Stimulated activated CD4-positive, alpha-beta T cell treated with anti-CD3 and anti-CD28 coated beads, Interleukin-4, amount 100 ng/mL, for 4 hours (primary cell): ENCODE results near the gene TSR3.

Source experiments
- DNase-seq, 2 experiments: peaks; one replicate each; pipeline ENCODE4 v3.0.0-alpha.2; 2020

TSR3 gene

GRCh38 chr16:1322407-1322806 lies 29.3 kb downstream of the TSR3 start:
- DNase-seq: no peak

GRCh38 chr16:1320658-1321240 lies 30.9 kb downstream of the TSR3 start:
- no peak for DNase-seq

GRCh38 chr16:1320097-1320496 lies 31.6 kb downstream of the TSR3 start:
- DNase-seq: no peak

GRCh38 chr16:1319041-1319440 lies 32.6 kb downstream of the TSR3 start:
- no peak for DNase-seq

GRCh38 chr16:1318268-1318545 lies 33.5 kb downstream of the TSR3 start:
- no peak for DNase-seq

- DNase-seq: no peak
Observed at GRCh38 chr16:1317479-1318267, 34.0 kb downstream of the TSR3 start.

- DNase-seq: no peak
Observed at GRCh38 chr16:1316033-1316405, 35.7 kb downstream of the TSR3 start.

- DNase-seq: no peak
Observed at GRCh38 chr16:1315081-1316032, 36.3 kb downstream of the TSR3 start.

GRCh38 chr16:1314399-1315068 lies 37.1 kb downstream of the TSR3 start:
- DNase-seq: no peak

- no peak for DNase-seq
Observed at GRCh38 chr16:1313721-1314369, 37.8 kb downstream of the TSR3 start.

- DNase-seq: no peak
Observed at GRCh38 chr16:1312903-1313302, 38.8 kb downstream of the TSR3 start.

- no peak for DNase-seq
Observed at GRCh38 chr16:1312467-1312816, 39.2 kb downstream of the TSR3 start.

GRCh38 chr16:1311738-1312466 lies 39.8 kb downstream of the TSR3 start:
- DNase-seq: no peak

GRCh38 chr16:1311212-1311737 lies 40.4 kb downstream of the TSR3 start:
- no peak for DNase-seq

- no peak for DNase-seq
Observed at GRCh38 chr16:1310832-1311200, 40.9 kb downstream of the TSR3 start.

GRCh38 chr16:1309888-1310831 lies 41.5 kb downstream of the TSR3 start:
- DNase-seq: peak; percentile 42 to 54

GRCh38 chr16:1308977-1309885 lies 42.4 kb downstream of the TSR3 start, which contains the start of gene UBE2I:
Gene UBE2I (plus strand): TSS chr16:1309636. CDS start chr16:1314031, 4,395 bp downstream.
- DNase-seq: peak; percentile 96

GRCh38 chr16:1308036-1308976 lies 43.4 kb downstream of the TSR3 start:
- DNase-seq: no peak
